Transverse colon (tissue), 4 donors: ENCODE data around the gene COL9A1.

ENCODE experiments used
- CTCF ChIP-seq, 5 experiments: fragments of 200-600 bp in 3 of 5; fragments of 450-650 bp in 2 of 5; sonication (generic) in 3 of 5; IDR thresholded peaks; 1 replicate in 2 of 5; 2 replicates in 3 of 5; pipeline ENCODE4 v1.5.1; 2016 to 2017; ENCODE audit warnings: antibody characterized with exemption in 5 of 5, inconsistent platforms in 3 of 5, mild to moderate bottlenecking in 2 of 5, moderate library complexity in 1 of 5
- EP300 ChIP-seq: sonication (generic); formaldehyde crosslinking; IDR thresholded peaks from one replicate; pipeline ENCODE4 v1.6.1; 2017; ENCODE audit warnings: antibody characterized with exemption, low read depth
- POLR2AphosphoS5 ChIP-seq, 3 donors: sonication (generic); formaldehyde crosslinking; IDR thresholded peaks; one replicate each; pipeline ENCODE4 v1.6.1; 2016; ENCODE audit warnings: antibody characterized with exemption in 3 of 3

DNA sequence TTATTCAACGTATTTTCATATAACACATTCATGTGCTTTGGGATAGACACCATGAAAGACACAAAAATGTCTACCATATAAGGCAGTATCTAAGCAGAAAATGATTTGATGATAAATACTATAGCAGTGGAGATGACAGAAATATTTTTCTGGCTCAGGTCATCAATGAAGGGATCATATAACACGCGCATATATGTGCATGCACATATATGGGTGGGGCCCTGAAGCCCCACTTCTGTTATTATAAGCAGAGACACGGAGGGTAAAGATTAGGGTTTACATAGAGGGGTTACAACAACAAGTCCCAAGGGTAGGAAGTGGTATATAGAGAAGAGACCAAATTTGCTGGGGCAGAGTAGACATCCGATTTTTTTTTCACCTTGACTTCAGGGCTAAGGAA lies 16.0 kb downstream of the COL9A1 start:
- TF ChIP-seq CTCF (IDR thresholded peaks at IDR 0.05): no peak
- TF ChIP-seq POLR2AphosphoS5 (IDR thresholded peaks at IDR 0.05): no peak
- no peak for TF ChIP-seq EP300
